ENCODE data around the gene CAPNS1. TPM values are rescaled to one million over a fixed set of nuclear protein-coding genes. Genes with fewer than 3 reads are reported as not detected.

Gene CAPNS1
- polyA plus RNA-seq, 2 donors = 919 to 1,019 TPM

DNA sequence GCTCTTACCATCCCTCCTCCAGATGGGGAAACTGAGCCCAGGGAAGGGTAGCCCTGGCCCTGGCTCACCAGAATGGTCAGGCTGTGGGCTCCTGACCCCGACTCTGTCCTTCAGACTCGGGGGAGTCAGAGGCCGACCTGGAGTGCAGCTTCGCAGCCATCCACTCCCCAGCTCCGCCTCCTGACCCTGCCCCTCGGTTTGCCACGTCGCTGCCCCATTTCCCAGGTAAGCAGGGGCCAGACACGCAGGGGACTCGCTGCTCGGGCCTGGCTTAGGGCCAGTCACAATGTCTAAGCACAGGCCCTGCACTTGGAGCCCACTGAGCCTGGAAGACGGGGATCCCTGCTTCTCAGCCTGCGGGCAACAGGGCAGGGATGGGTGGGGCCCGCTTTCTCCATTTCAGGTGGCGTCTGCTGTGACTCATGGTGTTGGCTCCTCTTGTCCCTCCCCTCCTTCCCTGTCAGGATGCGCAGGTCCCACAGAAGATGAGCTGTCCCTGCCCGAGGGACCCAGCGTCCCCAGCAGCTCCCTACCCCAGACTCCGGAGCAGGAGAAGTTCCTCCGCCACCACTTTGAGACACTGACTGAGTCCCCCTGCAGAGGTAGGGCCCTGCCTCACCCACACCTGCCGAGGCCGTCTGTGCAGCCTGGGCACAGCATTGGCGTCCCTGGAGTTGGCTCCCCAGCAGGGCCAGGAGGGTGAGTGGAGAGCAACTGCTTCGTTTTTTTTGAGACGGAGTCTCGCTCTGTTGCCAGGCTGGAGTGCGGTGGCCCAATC lies 38.1 kb upstream of the CAPNS1 start:
- peaks cover 0 to 4% of the 10 kb centered on the region in 2 donors for H3K36me3 ChIP-seq (ENCODE audit: control insufficient read depth in 2 of 2, insufficient read depth in 2 of 2, low read length in 1 of 2)
- H3K4me3 ChIP-seq (ENCODE audit: low read depth in 1 of 2, low read length in 2 of 2) = no peak overlapping the region
- 60 to 76% methylated on average over 26 to 27 of the region's 27 CpGs for WGBS, 2 donors
- peaks cover 7 to 22% of the 10 kb centered on the region in 2 donors for H3K4me1 ChIP-seq (ENCODE audit: control insufficient read depth in 2 of 2, insufficient read depth in 2 of 2, low read length in 1 of 2)
- no peaks in the 10 kb centered on the region for H3K27me3 ChIP-seq (ENCODE audit: control insufficient read depth in 1 of 2, insufficient read depth in 2 of 2, low read length in 2 of 2)
- peak overlapping the region in 1 of 2 donors; percentile 51 for H3K27ac ChIP-seq (ENCODE audit: low read depth in 2 of 2, low read length in 1 of 2)
- peaks cover 0 to 2% of the 10 kb centered on the region in 2 donors for H3K9me3 ChIP-seq (ENCODE audit: control insufficient read depth in 2 of 2, insufficient read depth in 1 of 2, low read depth in 1 of 2, low read length in 1 of 2)

GRCh38 chr19:36103040-36103626 lies 36.7 kb upstream of the CAPNS1 start:
- Histone ChIP-seq H3K27ac (ENCODE audit: low read depth in 2 of 2, low read length in 1 of 2) (no peak overlapping the region), H3K27me3 (ENCODE audit: control insufficient read depth in 1 of 2, insufficient read depth in 2 of 2, low read length in 2 of 2) (no peaks in the 10 kb centered on the region), H3K36me3 (ENCODE audit: control insufficient read depth in 2 of 2, insufficient read depth in 2 of 2, low read length in 1 of 2) (peaks cover 0 to 4% of the 10 kb centered on the region in 2 donors), H3K4me1 (ENCODE audit: control insufficient read depth in 2 of 2, insufficient read depth in 2 of 2, low read length in 1 of 2) (peaks cover 7 to 22% of the 10 kb centered on the region in 2 donors), H3K9me3 (ENCODE audit: control insufficient read depth in 2 of 2, insufficient read depth in 1 of 2, low read depth in 1 of 2, low read length in 1 of 2) (peaks cover 0 to 2% of the 10 kb centered on the region in 2 donors), H3K4me3 (ENCODE audit: low read depth in 1 of 2, low read length in 2 of 2) (no peak overlapping the region)
- 94 to 95% methylated on average over 23 to 24 of the region's 24 CpGs for WGBS, 2 donors

DNA sequence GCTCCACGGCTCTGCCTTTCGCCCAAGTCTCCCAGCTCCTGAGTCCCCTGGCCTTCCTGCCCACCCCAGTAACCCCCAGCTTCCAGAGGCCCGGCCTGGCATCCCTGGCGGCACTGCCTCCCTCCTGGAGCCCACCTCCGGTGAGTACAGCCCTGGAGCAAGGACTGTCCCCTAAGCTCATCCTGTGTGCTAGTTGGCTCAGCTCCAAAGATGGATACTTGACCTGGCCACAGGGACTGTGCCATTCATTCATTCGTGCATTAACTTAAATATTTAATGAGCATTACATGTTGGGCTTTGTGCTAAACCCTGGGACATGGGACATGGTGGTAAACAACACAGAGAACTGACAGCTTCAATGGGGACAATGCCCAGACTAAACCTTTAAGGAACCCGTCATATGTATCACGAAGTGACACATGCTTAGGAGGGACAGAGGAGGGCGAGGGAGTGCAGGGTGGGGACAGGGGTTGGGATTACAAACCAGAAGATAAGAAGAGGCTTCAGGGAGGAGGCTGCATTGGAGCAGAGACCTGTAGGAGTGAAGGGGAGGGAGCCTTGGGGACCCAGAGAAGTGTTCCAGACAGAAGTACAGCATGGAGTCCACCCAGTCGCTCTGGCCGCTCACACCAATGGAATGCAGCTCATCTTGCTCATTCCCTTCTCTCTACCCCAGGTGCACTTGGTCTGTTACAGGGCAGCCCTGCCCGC lies 35.9 kb upstream of the CAPNS1 start:
- peak overlapping the region in 1 of 2 donors; percentile 5 for H3K27ac ChIP-seq (ENCODE audit: low read depth in 2 of 2, low read length in 1 of 2)

GRCh38 chr19:36106441-36106840 lies 33.4 kb upstream of the CAPNS1 start:
- Histone ChIP-seq H3K4me1 (ENCODE audit: control insufficient read depth in 2 of 2, insufficient read depth in 2 of 2, low read length in 1 of 2) (peaks cover 3 to 12% of the 10 kb centered on the region in 2 donors), H3K36me3 (ENCODE audit: control insufficient read depth in 2 of 2, insufficient read depth in 2 of 2, low read length in 1 of 2) (peaks cover 0 to 11% of the 10 kb centered on the region in 2 donors), H3K27me3 (ENCODE audit: control insufficient read depth in 1 of 2, insufficient read depth in 2 of 2, low read length in 2 of 2) (no peaks in the 10 kb centered on the region), H3K4me3 (ENCODE audit: low read depth in 1 of 2, low read length in 2 of 2) (no peak overlapping the region), H3K27ac (ENCODE audit: low read depth in 2 of 2, low read length in 1 of 2) (no peak overlapping the region), H3K9me3 (ENCODE audit: control insufficient read depth in 2 of 2, insufficient read depth in 1 of 2, low read depth in 1 of 2, low read length in 1 of 2) (peaks cover 0 to 2% of the 10 kb centered on the region in 2 donors)
- 92 to 93% methylated on average over 6 of the region's 6 CpGs for WGBS, 2 donors

More for the DNA sequence above, 35.9 kb upstream of the CAPNS1 start:
- Histone ChIP-seq H3K4me1 (ENCODE audit: control insufficient read depth in 2 of 2, insufficient read depth in 2 of 2, low read length in 1 of 2) (peaks cover 7 to 22% of the 10 kb centered on the region in 2 donors), H3K9me3 (ENCODE audit: control insufficient read depth in 2 of 2, insufficient read depth in 1 of 2, low read depth in 1 of 2, low read length in 1 of 2) (peaks cover 0 to 2% of the 10 kb centered on the region in 2 donors), H3K36me3 (ENCODE audit: control insufficient read depth in 2 of 2, insufficient read depth in 2 of 2, low read length in 1 of 2) (peaks cover 0 to 4% of the 10 kb centered on the region in 2 donors), H3K27me3 (ENCODE audit: control insufficient read depth in 1 of 2, insufficient read depth in 2 of 2, low read length in 2 of 2) (no peaks in the 10 kb centered on the region), H3K4me3 (ENCODE audit: low read depth in 1 of 2, low read length in 2 of 2) (no peak overlapping the region)
- WGBS, 2 donors = 85 to 88% methylated on average over 12 of the region's 12 CpGs

- no peak overlapping the region for H3K4me3 ChIP-seq (ENCODE audit: low read depth in 1 of 2, low read length in 2 of 2)
- no peaks in the 10 kb centered on the region for H3K27me3 ChIP-seq (ENCODE audit: control insufficient read depth in 1 of 2, insufficient read depth in 2 of 2, low read length in 2 of 2)
- peaks cover 0 to 2% of the 10 kb centered on the region in 2 donors for H3K9me3 ChIP-seq (ENCODE audit: control insufficient read depth in 2 of 2, insufficient read depth in 1 of 2, low read depth in 1 of 2, low read length in 1 of 2)
- 93% methylated on average over 5 of the region's 5 CpGs for WGBS, 2 donors
- no peak overlapping the region for H3K27ac ChIP-seq (ENCODE audit: low read depth in 2 of 2, low read length in 1 of 2)
- peaks cover 0 to 12% of the 10 kb centered on the region in 2 donors for H3K36me3 ChIP-seq (ENCODE audit: control insufficient read depth in 2 of 2, insufficient read depth in 2 of 2, low read length in 1 of 2)
- peaks cover 3 to 8% of the 10 kb centered on the region in 2 donors for H3K4me1 ChIP-seq (ENCODE audit: control insufficient read depth in 2 of 2, insufficient read depth in 2 of 2, low read length in 1 of 2)
Measured at GRCh38 chr19:36106991-36107390, 32.9 kb upstream of the CAPNS1 start.

DNA sequence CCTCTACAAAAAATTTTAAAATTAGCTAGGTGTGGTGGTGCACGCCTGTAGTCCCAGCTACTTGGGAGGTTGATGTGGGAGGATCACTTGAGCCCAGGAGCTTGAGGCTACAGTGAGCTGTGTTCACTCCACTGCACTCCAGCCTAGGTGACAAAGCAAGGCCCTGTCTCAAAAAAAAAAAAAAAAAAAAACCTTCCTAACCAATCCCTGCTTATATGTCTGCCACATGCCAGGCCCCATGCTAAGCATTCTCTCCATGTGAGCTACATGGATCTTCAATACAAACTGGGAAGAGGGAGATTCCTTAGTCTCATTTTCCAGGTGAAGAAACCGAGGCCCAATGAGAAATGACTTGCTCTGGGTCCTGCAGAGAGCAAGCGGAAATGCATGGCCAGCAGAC lies 31.2 kb upstream of the CAPNS1 start:
- WGBS, 2 donors = 95 to 96% methylated on average over 3 of the region's 3 CpGs

DNA sequence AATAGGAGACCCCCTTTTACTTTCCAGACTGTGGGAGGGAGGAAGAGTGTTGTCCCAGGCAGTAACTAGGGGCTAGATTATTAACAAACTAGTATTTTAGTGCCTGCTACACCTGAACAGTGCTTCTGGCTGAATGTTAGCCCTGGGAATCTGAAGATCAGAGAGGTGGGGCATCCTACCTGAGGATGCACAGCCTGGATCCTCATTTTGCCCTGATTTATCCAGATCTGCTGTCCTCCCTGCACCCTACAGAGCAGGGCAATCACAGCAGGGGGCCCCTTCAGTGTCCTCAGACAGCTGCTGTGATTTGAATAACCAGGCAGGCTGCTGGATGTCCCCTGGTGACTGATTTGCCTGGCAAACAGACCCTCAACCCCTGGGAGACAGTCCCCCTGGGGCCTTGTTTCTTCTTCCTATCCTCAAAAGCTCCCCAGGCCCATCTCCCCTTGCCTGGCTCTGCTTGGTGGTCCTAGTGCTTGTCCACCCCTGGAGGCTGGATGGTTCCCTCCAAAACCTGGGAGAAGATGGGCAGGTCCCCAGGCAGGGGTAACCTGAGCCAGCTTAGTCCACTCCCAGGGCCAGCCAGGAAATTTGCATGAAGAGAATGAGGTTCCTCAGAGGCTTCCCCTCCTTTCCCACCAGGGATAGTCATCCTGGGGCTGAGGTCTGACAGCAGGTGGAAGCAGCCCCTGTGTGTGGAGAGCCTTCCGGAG lies 29.2 kb upstream of the CAPNS1 start, which contains the start of gene OVOL3:
Gene OVOL3, plus strand, starts transcription at position 657 of the 713 bp plus-strand sequence. CDS start 60 bp downstream, outside the sequence.
- Histone ChIP-seq H3K36me3 (ENCODE audit: control insufficient read depth in 2 of 2, insufficient read depth in 2 of 2, low read length in 1 of 2) (peaks cover 0 to 14% of the 10 kb centered on the region in 2 donors), H3K9me3 (ENCODE audit: control insufficient read depth in 2 of 2, insufficient read depth in 1 of 2, low read depth in 1 of 2, low read length in 1 of 2) (no peaks in the 10 kb centered on the region), H3K27me3 (ENCODE audit: control insufficient read depth in 1 of 2, insufficient read depth in 2 of 2, low read length in 2 of 2) (no peaks in the 10 kb centered on the region), H3K4me3 (ENCODE audit: low read depth in 1 of 2, low read length in 2 of 2) (no peak within 1 kb of the TSS), H3K4me1 (ENCODE audit: control insufficient read depth in 2 of 2, insufficient read depth in 2 of 2, low read length in 1 of 2) (peaks cover 0 to 11% of the 10 kb centered on the region in 2 donors), H3K27ac (ENCODE audit: low read depth in 2 of 2, low read length in 1 of 2) (no peak within 1 kb of the TSS)
- WGBS, 2 donors = 56 to 92% methylated on average over 1 of the region's 1 CpG

More for the DNA sequence above, 31.2 kb upstream of the CAPNS1 start:
- Histone ChIP-seq H3K27me3 (ENCODE audit: control insufficient read depth in 1 of 2, insufficient read depth in 2 of 2, low read length in 2 of 2) (no peaks in the 10 kb centered on the region), H3K27ac (ENCODE audit: low read depth in 2 of 2, low read length in 1 of 2) (no peak overlapping the region), H3K4me1 (ENCODE audit: control insufficient read depth in 2 of 2, insufficient read depth in 2 of 2, low read length in 1 of 2) (peaks cover 3 to 13% of the 10 kb centered on the region in 2 donors), H3K9me3 (ENCODE audit: control insufficient read depth in 2 of 2, insufficient read depth in 1 of 2, low read depth in 1 of 2, low read length in 1 of 2) (peaks cover 0 to 2% of the 10 kb centered on the region in 2 donors), H3K4me3 (ENCODE audit: low read depth in 1 of 2, low read length in 2 of 2) (no peak overlapping the region), H3K36me3 (ENCODE audit: control insufficient read depth in 2 of 2, insufficient read depth in 2 of 2, low read length in 1 of 2) (peaks cover 0 to 18% of the 10 kb centered on the region in 2 donors)

GRCh38 chr19:36111200-36111539 lies 28.7 kb upstream of the CAPNS1 start:
- Histone ChIP-seq H3K4me3 (ENCODE audit: low read depth in 1 of 2, low read length in 2 of 2) (no peak overlapping the region), H3K27ac (ENCODE audit: low read depth in 2 of 2, low read length in 1 of 2) (no peak overlapping the region), H3K27me3 (ENCODE audit: control insufficient read depth in 1 of 2, insufficient read depth in 2 of 2, low read length in 2 of 2) (no peaks in the 10 kb centered on the region), H3K4me1 (ENCODE audit: control insufficient read depth in 2 of 2, insufficient read depth in 2 of 2, low read length in 1 of 2) (peaks cover 0 to 15% of the 10 kb centered on the region in 2 donors), H3K9me3 (ENCODE audit: control insufficient read depth in 2 of 2, insufficient read depth in 1 of 2, low read depth in 1 of 2, low read length in 1 of 2) (no peaks in the 10 kb centered on the region), H3K36me3 (ENCODE audit: control insufficient read depth in 2 of 2, insufficient read depth in 2 of 2, low read length in 1 of 2) (peaks cover 0 to 14% of the 10 kb centered on the region in 2 donors)
- 81 to 83% methylated on average over 13 of the region's 13 CpGs for WGBS, 2 donors

DNA sequence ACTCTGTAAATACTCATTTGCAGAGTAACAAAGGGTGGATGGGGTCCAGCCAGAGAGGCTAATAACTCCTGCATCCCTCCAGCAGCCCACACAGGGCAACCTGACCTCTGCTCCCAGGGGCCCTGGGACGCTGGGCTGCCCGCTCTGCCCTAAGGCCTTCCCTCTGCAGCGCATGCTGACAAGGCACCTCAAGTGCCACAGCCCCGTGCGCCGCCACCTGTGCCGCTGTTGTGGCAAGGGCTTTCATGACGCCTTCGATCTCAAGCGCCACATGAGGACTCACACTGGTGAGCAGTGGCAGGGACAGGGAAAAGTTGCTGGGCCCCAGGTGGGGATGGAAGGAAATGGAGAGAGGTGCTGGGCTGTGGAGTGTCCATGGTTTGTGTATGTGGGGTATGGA lies 27.2 kb upstream of the CAPNS1 start:
- Histone ChIP-seq H3K27me3 (ENCODE audit: control insufficient read depth in 1 of 2, insufficient read depth in 2 of 2, low read length in 2 of 2) (no peaks in the 10 kb centered on the region), H3K9me3 (ENCODE audit: control insufficient read depth in 2 of 2, insufficient read depth in 1 of 2, low read depth in 1 of 2, low read length in 1 of 2) (no peaks in the 10 kb centered on the region), H3K4me1 (ENCODE audit: control insufficient read depth in 2 of 2, insufficient read depth in 2 of 2, low read length in 1 of 2) (peaks cover 0 to 18% of the 10 kb centered on the region in 2 donors), H3K27ac (ENCODE audit: low read depth in 2 of 2, low read length in 1 of 2) (no peak overlapping the region), H3K36me3 (ENCODE audit: control insufficient read depth in 2 of 2, insufficient read depth in 2 of 2, low read length in 1 of 2) (peaks cover 0 to 16% of the 10 kb centered on the region in 2 donors), H3K4me3 (ENCODE audit: low read depth in 1 of 2, low read length in 2 of 2) (no peak overlapping the region)
- 95 to 99% methylated on average over 10 of the region's 10 CpGs for WGBS, 2 donors

Data from esophagus (tissue), 2 donors.